GM12873 (cell line): Measurements from ENCODE around the gene ERBB4.

Experiments used
- TF ChIP-seq, protein P1 (sequence below): IDR thresholded peaks from 2 replicates; pipeline ENCODE4 v1.5.1; 2012; ENCODE audit warnings: low read depth, mild to moderate bottlenecking, moderate library complexity, low read length, control low read depth; ENCODE audit not compliant: insufficient read depth; ENCODE audit errors: missing control alignments

The ERBB4 gene

DNA sequence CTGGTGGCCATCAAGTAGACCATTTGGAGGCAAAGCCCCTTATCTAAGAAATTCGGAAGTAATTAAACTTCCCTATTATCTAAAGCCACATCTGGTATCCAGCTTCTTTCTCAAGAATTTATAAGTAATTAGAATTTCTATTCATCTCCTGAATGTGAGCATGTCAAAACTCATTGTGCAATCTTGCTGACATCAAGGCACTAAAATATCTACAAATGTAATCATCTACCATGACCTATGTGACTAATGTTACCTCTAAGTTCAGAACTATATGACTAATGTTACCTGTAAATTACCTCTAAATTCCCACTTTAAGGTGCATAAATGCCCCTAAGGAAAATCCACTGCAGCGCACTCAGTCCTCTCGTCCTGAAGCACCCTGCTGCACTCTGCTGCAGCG is 1209.2 kb downstream of the ERBB4 start:
- TF ChIP-seq, protein P1, sequence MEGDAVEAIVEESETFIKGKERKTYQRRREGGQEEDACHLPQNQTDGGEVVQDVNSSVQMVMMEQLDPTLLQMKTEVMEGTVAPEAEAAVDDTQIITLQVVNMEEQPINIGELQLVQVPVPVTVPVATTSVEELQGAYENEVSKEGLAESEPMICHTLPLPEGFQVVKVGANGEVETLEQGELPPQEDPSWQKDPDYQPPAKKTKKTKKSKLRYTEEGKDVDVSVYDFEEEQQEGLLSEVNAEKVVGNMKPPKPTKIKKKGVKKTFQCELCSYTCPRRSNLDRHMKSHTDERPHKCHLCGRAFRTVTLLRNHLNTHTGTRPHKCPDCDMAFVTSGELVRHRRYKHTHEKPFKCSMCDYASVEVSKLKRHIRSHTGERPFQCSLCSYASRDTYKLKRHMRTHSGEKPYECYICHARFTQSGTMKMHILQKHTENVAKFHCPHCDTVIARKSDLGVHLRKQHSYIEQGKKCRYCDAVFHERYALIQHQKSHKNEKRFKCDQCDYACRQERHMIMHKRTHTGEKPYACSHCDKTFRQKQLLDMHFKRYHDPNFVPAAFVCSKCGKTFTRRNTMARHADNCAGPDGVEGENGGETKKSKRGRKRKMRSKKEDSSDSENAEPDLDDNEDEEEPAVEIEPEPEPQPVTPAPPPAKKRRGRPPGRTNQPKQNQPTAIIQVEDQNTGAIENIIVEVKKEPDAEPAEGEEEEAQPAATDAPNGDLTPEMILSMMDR = no peak

DNA sequence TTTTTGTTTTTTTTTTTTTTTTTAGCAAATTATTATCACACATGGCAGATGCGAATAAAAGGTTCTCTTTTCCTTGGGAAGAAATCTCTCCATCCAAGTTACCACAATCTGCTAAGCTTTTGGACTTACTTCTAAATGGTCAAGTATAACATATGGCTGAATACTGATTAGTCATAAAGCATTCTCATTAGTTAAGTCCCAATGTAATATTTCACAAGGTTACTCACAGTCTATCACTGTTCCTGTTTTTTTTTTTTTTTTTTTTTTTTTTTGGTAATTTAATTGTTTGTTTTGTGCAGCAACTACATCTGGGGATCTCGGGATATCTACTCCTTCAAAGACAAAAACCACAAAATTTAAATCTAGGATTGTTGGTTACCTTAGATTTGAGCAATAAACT is 1210.5 kb downstream of the ERBB4 start:
- TF ChIP-seq, protein P1 = no peak
